Smooth muscle cell of bladder (primary cell): ENCODE results near the gene PPP4R3C. TPM values are rescaled to one million over a fixed set of nuclear protein-coding genes. Genes with fewer than 3 reads are reported as not detected.

Experiments used
- total RNA-seq: library from RNA; depleted of rRNA; stranded (reverse); fragments of >200 nt; gene quantifications from 2 replicates; pipeline ENCODE4 v1.2.3, GENCODE V29; 2014

The PPP4R3C gene
- not detected in 2 replicates for total RNA-seq

DNA sequence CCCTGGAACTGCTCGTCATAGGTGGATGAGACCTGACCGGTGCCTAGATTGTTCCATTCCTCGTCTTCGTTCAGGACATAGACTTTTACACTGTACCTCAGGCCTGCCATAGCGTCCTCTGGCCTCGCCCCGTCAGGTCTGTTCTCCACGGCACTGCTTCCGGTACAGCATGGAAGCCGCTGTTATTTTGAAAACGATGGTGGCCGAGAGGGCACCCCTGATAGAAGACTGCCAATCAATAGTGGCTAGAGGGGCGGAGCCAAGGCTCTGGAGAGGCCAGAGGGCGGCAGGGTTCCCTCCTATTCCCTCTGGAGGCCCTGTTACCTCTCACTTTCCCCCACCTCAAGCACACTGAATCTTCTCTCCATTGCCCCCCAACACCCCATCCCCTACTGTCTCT, at the start of gene PPP4R3C:
Gene PPP4R3C, minus strand, starts transcription at position 155 of the 400 bp plus-strand sequence. Its CDS starts 45 bp downstream, at position 110.

Other genes with a start within 250 kb of the PPP4R3C start
- under 0.01 TPM in 1 of 2 replicates, not detected in the other for gene DCAF8L2, start 127.0 kb upstream of the PPP4R3C start, total RNA-seq